CD14-positive monocyte (primary cell): ENCODE data around the gene TYROBP. TPM values are rescaled to one million over a fixed set of nuclear protein-coding genes. Genes with fewer than 3 reads are reported as not detected.

Source experiments
- DNase-seq, 3 donors: peaks; one replicate each; pipeline ENCODE4 v3.0.0-alpha.2; 2011 to 2022
- H2AFZ ChIP-seq: 2 replicates; pipeline ENCODE4 v1.6.0; 2012; ENCODE audit warnings: mild to moderate bottlenecking, low read depth, low read length, inconsistent platforms; ENCODE audit not compliant: insufficient read depth, poor library complexity, severe bottlenecking
- H3K27ac ChIP-seq, 2 donors: 1 replicate in 1 of 2; 2 replicates in 1 of 2; pipeline ENCODE4 v1.5.1; 2012 to 2013; ENCODE audit warnings: low read length in 2 of 2, control low read depth in 1 of 2, inconsistent platforms in 1 of 2, low read depth in 1 of 2, mild to moderate bottlenecking in 1 of 2
- H3K27me3 ChIP-seq, 2 donors: one replicate each; pipeline versions ENCODE4 v1.6.0 to v1.6.1; 2011 to 2013; ENCODE audit warnings: low read length in 2 of 2; ENCODE audit not compliant: control insufficient read depth in 2 of 2, insufficient read depth in 2 of 2
- H3K36me3 ChIP-seq, 2 donors: replicated peaks in 1 of 2; 1 replicate in 1 of 2; 2 replicates in 1 of 2; pipeline versions ENCODE4 v1.5.1 to v1.6.1; 2012 to 2013; ENCODE audit warnings: low read length in 2 of 2, control low read depth in 1 of 2, inconsistent platforms in 1 of 2, mild to moderate bottlenecking in 1 of 2; ENCODE audit not compliant: insufficient read depth in 2 of 2, control insufficient read depth in 1 of 2
- H3K4me1 ChIP-seq, 2 donors: 1 replicate in 1 of 2; 2 replicates in 1 of 2; pipeline versions ENCODE4 v1.5.1 to v1.6.1; 2012 to 2013; ENCODE audit warnings: low read length in 2 of 2, control low read depth in 1 of 2, inconsistent platforms in 1 of 2, mild to moderate bottlenecking in 1 of 2, moderate library complexity in 1 of 2; ENCODE audit not compliant: insufficient read depth in 2 of 2, control insufficient read depth in 1 of 2
- H3K4me2 ChIP-seq: replicated peaks from 2 replicates; pipeline ENCODE3; 2012; ENCODE audit warnings: low read length, moderate library complexity, mild to moderate bottlenecking; ENCODE audit not compliant: poor library complexity, severe bottlenecking; ENCODE audit errors: extremely low read depth
- H3K4me3 ChIP-seq, 3 experiments: fragments of 200-600 bp in 1 of 3; sonication (generic) in 1 of 3; replicated peaks in 1 of 3; 1 replicate in 2 of 3; 2 replicates in 1 of 3; pipeline ENCODE4 v1.5.1; 2011 to 2013; ENCODE audit warnings: low read length in 3 of 3, mild to moderate bottlenecking in 3 of 3, control low read depth in 2 of 3, low read depth in 2 of 3, inconsistent platforms in 1 of 3, moderate library complexity in 1 of 3
- H3K79me2 ChIP-seq: 2 replicates; pipeline ENCODE4 v1.6.0; 2012; ENCODE audit warnings: mild to moderate bottlenecking, control low read depth, inconsistent platforms, low read length, moderate library complexity; ENCODE audit not compliant: insufficient read depth
- H3K9ac ChIP-seq: 2 replicates; pipeline ENCODE4 v1.6.0; 2017; ENCODE audit warnings: low read length, mild to moderate bottlenecking; ENCODE audit not compliant: insufficient read depth, poor library complexity, severe bottlenecking
- H3K9me3 ChIP-seq, 2 donors: replicated peaks in 1 of 2; 1 replicate in 1 of 2; 2 replicates in 1 of 2; pipeline versions ENCODE4 v1.5.1 to v1.6.1; 2012 to 2013; ENCODE audit warnings: low read length in 2 of 2, control low read depth in 1 of 2; ENCODE audit not compliant: control insufficient read depth in 1 of 2, insufficient read depth in 1 of 2
- H4K20me1 ChIP-seq: 2 replicates; pipeline ENCODE4 v1.6.0; 2012; ENCODE audit warnings: mild to moderate bottlenecking, low read length, control low read depth, moderate library complexity; ENCODE audit not compliant: insufficient read depth
- H3K27ac Mint-ChIP-seq, 7 donors: one replicate each; pipeline ENCODE4 v1.8.0; 2020; ENCODE audit warnings: mild to moderate bottlenecking in 7 of 7, mixed read lengths in 7 of 7, moderate library complexity in 6 of 7, inconsistent platforms in 2 of 7
- H3K27me3 Mint-ChIP-seq, 3 donors: one replicate each; pipeline ENCODE4 v1.8.0; 2021 to 2022; ENCODE audit warnings: low read depth in 3 of 3, mild to moderate bottlenecking in 3 of 3, mixed read lengths in 3 of 3, moderate library complexity in 3 of 3, inconsistent platforms in 1 of 3
- H3K36me3 Mint-ChIP-seq, 2 donors: one replicate each; pipeline ENCODE4 v1.8.0; 2020; ENCODE audit warnings: mixed read lengths in 2 of 2, inconsistent platforms in 1 of 2, mild to moderate bottlenecking in 1 of 2
- H3K4me1 Mint-ChIP-seq: one replicate; pipeline ENCODE4 v1.8.0; 2020; ENCODE audit warnings: mild to moderate bottlenecking, mixed read lengths
- H3K4me3 Mint-ChIP-seq, 2 donors: one replicate each; pipeline ENCODE4 v1.8.0; 2020; ENCODE audit warnings: mild to moderate bottlenecking in 2 of 2, mixed read lengths in 2 of 2, moderate library complexity in 1 of 2
- H3K9me3 Mint-ChIP-seq, 7 donors: one replicate each; pipeline ENCODE4 v1.8.0; 2020 to 2022; ENCODE audit warnings: mixed read lengths in 7 of 7, mild to moderate bottlenecking in 6 of 7, moderate library complexity in 6 of 7, inconsistent platforms in 2 of 7
- CTCF ChIP-seq: fragments of 200-600 bp; IDR thresholded peaks from one replicate; pipeline ENCODE4 v1.8.0; 2022; ENCODE audit warnings: antibody characterized with exemption, mild to moderate bottlenecking
- WGBS: methylation state at CpG from one replicate; pipeline ENCODE4 v1.1.5; 2013; ENCODE audit warnings: missing lambda C conversion rate; ENCODE audit not compliant: insufficient coverage; 5-methylcytosine and 5-hydroxymethylcytosine counted together
- intact Hi-C, 2 donors: fragments of 100-400 bp; cut with micrococcal nuclease; formaldehyde crosslinking; loops; one replicate each; pipeline versions ENCODE4 v1.15.0 to v1.15.1; 2023
- polyA plus RNA-seq, 3 donors: library from polyadenylated mRNA; depleted of rRNA in 1 of 3; unstranded in 2 of 3; stranded (reverse) in 1 of 3; fragments of 300-500 nt in 2 of 3; fragments of >200 nt in 1 of 3; fragmentation: Illumina TruSeq in 2 of 3; gene quantifications; 1 replicate in 2 of 3; 2 replicates in 1 of 3; pipeline ENCODE4 v1.2.3, GENCODE V29; 2012 to 2021

The TYROBP gene
- polyA plus RNA-seq, 3 donors = 3,224 to 6,141 (median 5,182) TPM

- H3K36me3 ChIP-seq = no peaks in the 10 kb centered on the region
- H3K27me3 ChIP-seq = peaks cover 21 to 74% of the 10 kb centered on the region in 2 donors
- no peak overlapping the region for H3K4me3 ChIP-seq
- H3K4me1 Mint-ChIP-seq = peaks cover 6% of the 10 kb centered on the region
- peak overlapping the region in 1 of 2 donors; percentile 78 for H3K4me3 Mint-ChIP-seq
- intact Hi-C loops = no loop called here
- no peak overlapping the region for H3K4me2 ChIP-seq
- H3K9me3 ChIP-seq = peaks cover 0 to 9% of the 10 kb centered on the region in 2 donors
- no peak overlapping the region for H2AFZ ChIP-seq
- peaks cover 5 to 13% of the 10 kb centered on the region in 2 donors for H3K4me1 ChIP-seq
- peaks cover 66 to 99% (median 75%) of the 10 kb centered on the region in 3 donors for H3K27me3 Mint-ChIP-seq
- H4K20me1 ChIP-seq = no peaks in the 10 kb centered on the region
- DNase-seq = no peak
- H3K36me3 Mint-ChIP-seq = no peaks in the 10 kb centered on the region
- peaks cover 0 to 19% (median 7%) of the 10 kb centered on the region in 7 donors for H3K9me3 Mint-ChIP-seq
- no peaks in the 10 kb centered on the region for H3K79me2 ChIP-seq
- H3K9ac ChIP-seq = no peak overlapping the region
- WGBS = 9% methylated on average over 52 of the region's 55 CpGs
- H3K27ac ChIP-seq = no peak overlapping the region
- no peak for TF ChIP-seq CTCF
- no peak overlapping the region for H3K27ac Mint-ChIP-seq
Observed at GRCh38 chr19:35860818-35861639, 47.1 kb downstream of the TYROBP start.

- intact Hi-C loops = no loop called here
- Mint-ChIP-seq H3K9me3 (peaks cover 0 to 24% (median 7%) of the 10 kb centered on the region in 7 donors), H3K27ac (no peak overlapping the region), H3K4me1 (peaks cover 6% of the 10 kb centered on the region), H3K27me3 (peaks cover 69 to 99% (median 76%) of the 10 kb centered on the region in 3 donors), H3K4me3 (peak overlapping the region in 1 of 2 donors; percentile 78), H3K36me3 (no peaks in the 10 kb centered on the region)
- Histone ChIP-seq H2AFZ (no peak overlapping the region), H3K79me2 (no peaks in the 10 kb centered on the region), H3K9me3 (peaks cover 0 to 13% of the 10 kb centered on the region in 2 donors), H3K27ac (no peak overlapping the region), H3K4me1 (peaks cover 5 to 14% of the 10 kb centered on the region in 2 donors), H4K20me1 (no peaks in the 10 kb centered on the region), H3K27me3 (peaks cover 27 to 78% of the 10 kb centered on the region in 2 donors), H3K4me2 (no peak overlapping the region), H3K36me3 (no peaks in the 10 kb centered on the region), H3K4me3 (no peak overlapping the region), H3K9ac (no peak overlapping the region)
- no peak for DNase-seq
- no peak for TF ChIP-seq CTCF
- WGBS = 14% methylated on average over 24 of the region's 24 CpGs
Observed at GRCh38 chr19:35860436-35860817, 47.7 kb downstream of the TYROBP start.
